ENCODE measurements around the gene SMAP2. TPM values are rescaled to one million over a fixed set of nuclear protein-coding genes. Genes with fewer than 3 reads are reported as not detected.
A peak's percentile ranks its signal among the peaks of the same experiment; 100 is the strongest.
"Not testable (repeated sequence)": the region's sequence is repeated elsewhere in the genome, so short reads cannot be mapped to it uniquely, and the experiment has no call there.

The SMAP2 gene
- 14.0 to 16.8 TPM (median 15.5 TPM) in 3 replicates for total RNA-seq
- long read RNA-seq, transcript SMAP2-202 (10 exons, 2,939 nt) = major isoform, 32 of 39 reads
- long read RNA-seq, partial matches to known transcripts = 2 of 39 reads
- long read RNA-seq, other reads (novel, unspliced or antisense) = 5 of 39 reads

DNA sequence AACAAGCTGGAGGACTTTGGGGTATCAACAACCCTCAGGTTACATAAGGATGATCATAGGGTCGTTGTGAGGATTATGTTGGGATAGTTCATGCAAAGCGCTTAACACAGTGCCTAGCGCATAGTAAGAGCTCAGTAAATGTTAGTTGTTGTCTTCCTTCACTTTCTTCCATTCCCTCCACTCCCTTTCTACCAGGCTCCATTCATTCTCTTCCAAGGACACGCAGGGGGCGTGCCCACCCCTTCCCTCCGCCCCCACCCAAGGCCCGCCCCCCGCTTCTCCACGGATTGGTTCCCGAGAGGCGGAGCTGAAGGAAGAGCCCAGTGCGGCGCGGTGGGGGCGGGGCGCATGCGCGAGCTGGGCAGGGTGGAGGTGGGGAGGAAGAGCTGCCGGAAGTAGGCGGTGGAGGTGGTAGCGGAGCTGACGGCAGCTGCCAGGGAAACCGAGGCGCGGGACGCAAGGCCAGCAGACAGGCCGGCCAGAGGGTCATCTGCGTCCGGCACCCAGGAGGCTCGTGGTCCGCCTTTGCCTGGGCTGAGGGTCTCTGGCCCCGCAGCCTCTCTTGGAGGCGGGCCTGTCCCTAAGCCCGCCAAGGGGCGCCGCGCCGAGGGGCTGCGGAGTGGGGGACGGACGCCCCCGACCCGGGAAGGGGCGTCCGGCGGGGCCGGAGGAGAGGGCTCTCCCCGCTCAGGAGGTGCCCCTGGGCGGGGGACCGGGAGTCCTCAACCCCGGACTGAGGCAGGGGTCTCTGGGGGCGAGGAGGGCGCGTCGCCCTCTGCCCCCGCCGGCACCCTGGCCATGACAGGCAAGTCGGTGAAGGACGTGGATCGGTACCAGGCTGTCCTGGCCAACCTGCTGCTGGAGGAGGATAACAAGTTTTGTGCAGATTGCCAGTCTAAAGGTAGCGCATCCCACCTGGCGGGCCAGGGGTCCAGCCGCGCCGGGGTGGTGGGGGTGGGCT is at the start of gene SMAP2:
TSS of gene SMAP2 (plus strand) at position 405 of the 961 bp plus-strand sequence. CDS start at position 799, 394 bp downstream.
- no peaks in the 10 kb centered on the region for H3K9me3 Mint-ChIP-seq (ENCODE audit: low read depth)
- H3K4me3 Mint-ChIP-seq (ENCODE audit: unreplicated experiment) = peak within 1 kb of the TSS; percentile 96
- H3K36me3 Mint-ChIP-seq (ENCODE audit: low read depth) = no peaks in the 10 kb centered on the region
- DNase-seq (ENCODE audit: low spot score) = peak; percentile 97
- no peaks in the 10 kb centered on the region for H3K27me3 Mint-ChIP-seq (ENCODE audit: low read depth)
- peak within 1 kb of the TSS; percentile 97 for H3K27ac Mint-ChIP-seq (ENCODE audit: unreplicated experiment)
- no peak for TF ChIP-seq CTCF (IDR thresholded peaks at IDR 0.05)
- H3K4me1 Mint-ChIP-seq (ENCODE audit: low read depth) = peaks cover 22% of the 10 kb centered on the region

DNA sequence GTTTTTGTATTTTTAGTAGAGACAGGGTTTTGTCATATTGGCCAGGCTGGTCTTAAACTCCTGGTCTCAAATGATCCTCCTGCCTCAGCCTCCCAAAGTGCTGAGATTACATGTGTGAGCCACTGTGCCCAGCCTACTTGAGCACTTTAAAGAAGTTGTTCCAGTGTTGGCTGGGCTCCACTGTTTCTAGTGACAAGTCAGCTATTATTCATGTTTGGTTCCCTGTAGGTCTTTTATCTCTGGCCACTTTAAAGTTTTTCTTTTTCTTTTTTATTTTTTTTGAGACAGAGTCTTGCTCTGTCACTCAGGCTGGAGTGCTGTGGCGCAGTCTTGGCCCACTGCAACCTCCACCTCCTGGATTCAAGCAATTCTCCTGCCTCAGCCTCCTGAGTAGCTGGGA is 42.1 kb upstream of the SMAP2 start:
- not testable (repeated sequence) for H3K27ac Mint-ChIP-seq (ENCODE audit: unreplicated experiment); H3K4me3 Mint-ChIP-seq (ENCODE audit: unreplicated experiment); H3K36me3 Mint-ChIP-seq (ENCODE audit: low read depth); H3K27me3 Mint-ChIP-seq (ENCODE audit: low read depth); DNase-seq (ENCODE audit: low spot score); H3K9me3 Mint-ChIP-seq (ENCODE audit: low read depth); H3K4me1 Mint-ChIP-seq (ENCODE audit: low read depth)

- Mint-ChIP-seq H3K4me1 (ENCODE audit: low read depth) (no peaks in the 10 kb centered on the region), H3K27ac (ENCODE audit: unreplicated experiment) (no peak overlapping the region), H3K9me3 (ENCODE audit: low read depth) (peaks cover 4% of the 10 kb centered on the region), H3K27me3 (ENCODE audit: low read depth) (peaks cover 2% of the 10 kb centered on the region), H3K4me3 (ENCODE audit: unreplicated experiment) (no peak overlapping the region), H3K36me3 (ENCODE audit: low read depth) (no peaks in the 10 kb centered on the region)
- DNase-seq (ENCODE audit: low spot score) = no peak
- TF ChIP-seq CTCF (IDR thresholded peaks at IDR 0.05) = no peak
Measured at GRCh38 chr1:40332695-40333094, 40.8 kb upstream of the SMAP2 start.

GRCh38 chr1:40337443-40337842 is 36.1 kb upstream of the SMAP2 start:
- no peak overlapping the region for H3K4me3 Mint-ChIP-seq (ENCODE audit: unreplicated experiment)
- peaks cover 4% of the 10 kb centered on the region for H3K4me1 Mint-ChIP-seq (ENCODE audit: low read depth)
- peaks cover 11% of the 10 kb centered on the region for H3K27me3 Mint-ChIP-seq (ENCODE audit: low read depth)
- no peak for TF ChIP-seq CTCF (IDR thresholded peaks at IDR 0.05)
- H3K36me3 Mint-ChIP-seq (ENCODE audit: low read depth) = peaks cover 10% of the 10 kb centered on the region
- H3K9me3 Mint-ChIP-seq (ENCODE audit: low read depth) = peaks cover 14% of the 10 kb centered on the region
- no peak overlapping the region for H3K27ac Mint-ChIP-seq (ENCODE audit: unreplicated experiment)
- DNase-seq (ENCODE audit: low spot score) = no peak

GRCh38 chr1:40338745-40339419 is 34.6 kb upstream of the SMAP2 start:
- Mint-ChIP-seq H3K9me3 (ENCODE audit: low read depth) (peaks cover 14% of the 10 kb centered on the region), H3K36me3 (ENCODE audit: low read depth) (peaks cover 10% of the 10 kb centered on the region), H3K4me3 (ENCODE audit: unreplicated experiment) (no peak overlapping the region), H3K27ac (ENCODE audit: unreplicated experiment) (no peak overlapping the region), H3K4me1 (ENCODE audit: low read depth) (peaks cover 4% of the 10 kb centered on the region), H3K27me3 (ENCODE audit: low read depth) (peaks cover 11% of the 10 kb centered on the region)
- DNase-seq (ENCODE audit: low spot score) = no peak
- peak; percentile 100 for TF ChIP-seq CTCF (IDR thresholded peaks at IDR 0.05)

All from chondrocyte (in vitro differentiated cells).